Naive thymus-derived CD4-positive, alpha-beta T cell (primary cell): ENCODE data around the gene KCNQ2. TPM values are rescaled to one million over a fixed set of nuclear protein-coding genes. Genes with fewer than 3 reads are reported as not detected.

ENCODE experiments used
- ATAC-seq: fragments of 150-1000 bp; cut with Tn5 transposase; 2 replicates; pipeline ENCODE4 v1.10.0; 2021; ENCODE audit warnings: mild to moderate bottlenecking, moderate library complexity
- CTCF ChIA-PET: fragments of 350-600 bp; sonication (Branson Sonifier 250); formaldehyde crosslinking; loops from one replicate; lab custom pipeline; 2021; ENCODE audit warnings: antibody characterized with exemption; lab: Charles Lee
- POLR2A ChIA-PET: fragments of 350-600 bp; sonication (Branson Sonifier 250); formaldehyde crosslinking; loops from one replicate; lab custom pipeline; 2021; ENCODE audit warnings: antibody characterized with exemption, inconsistent platforms; lab: Charles Lee
- DNase-seq, 9 donors: peaks; one replicate each; pipeline versions ENCODE4 v3.0.0 to v3.0.0-alpha.2; 2020 to 2022; ENCODE audit warnings: mixed read lengths in 1 of 9
- H3K27ac ChIP-seq: one replicate; pipeline ENCODE4 v1.7.0; 2013; ENCODE audit warnings: mild to moderate bottlenecking, low read depth, low read length, moderate library complexity
- H3K27me3 ChIP-seq, 2 donors: one replicate each; pipeline ENCODE4 v1.7.0; 2013; ENCODE audit warnings: low read length in 2 of 2, mild to moderate bottlenecking in 2 of 2, moderate library complexity in 2 of 2; ENCODE audit not compliant: control insufficient read depth in 2 of 2, insufficient read depth in 2 of 2
- H3K36me3 ChIP-seq, 3 experiments: 1 replicate in 2 of 3; 2 replicates in 1 of 3; pipeline ENCODE4 v1.7.0; 2013; ENCODE audit warnings: low read length in 3 of 3, mild to moderate bottlenecking in 3 of 3, moderate library complexity in 1 of 3; ENCODE audit not compliant: insufficient read depth in 3 of 3, control insufficient read depth in 2 of 3
- H3K4me1 ChIP-seq, 2 donors: one replicate each; pipeline ENCODE4 v1.7.0; 2013; ENCODE audit warnings: low read length in 2 of 2, mild to moderate bottlenecking in 2 of 2, moderate library complexity in 1 of 2; ENCODE audit not compliant: control insufficient read depth in 2 of 2, insufficient read depth in 2 of 2
- H3K4me3 ChIP-seq: 2 replicates; pipeline ENCODE4 v1.7.0; 2013; ENCODE audit warnings: mild to moderate bottlenecking, low read length
- H3K9me3 ChIP-seq, 3 experiments: 1 replicate in 2 of 3; 2 replicates in 1 of 3; pipeline ENCODE4 v1.7.0; 2013; ENCODE audit warnings: low read length in 3 of 3; ENCODE audit not compliant: control insufficient read depth in 2 of 3
- H3K27ac Mint-ChIP-seq, 9 donors: one replicate each; pipeline ENCODE4 v1.8.0; 2020 to 2022; ENCODE audit warnings: mixed read lengths in 9 of 9, mild to moderate bottlenecking in 8 of 9, moderate library complexity in 5 of 9, inconsistent platforms in 2 of 9
- H3K27me3 Mint-ChIP-seq, 5 donors: one replicate each; pipeline ENCODE4 v1.8.0; 2021 to 2022; ENCODE audit warnings: mixed read lengths in 5 of 5, mild to moderate bottlenecking in 1 of 5
- H3K36me3 Mint-ChIP-seq, 5 donors: one replicate each; pipeline ENCODE4 v1.8.0; 2020 to 2022; ENCODE audit warnings: mixed read lengths in 5 of 5, mild to moderate bottlenecking in 3 of 5, inconsistent platforms in 1 of 5
- H3K4me1 Mint-ChIP-seq, 7 donors: one replicate each; pipeline ENCODE4 v1.8.0; 2020 to 2022; ENCODE audit warnings: mixed read lengths in 7 of 7, mild to moderate bottlenecking in 3 of 7, inconsistent platforms in 1 of 7
- H3K4me3 Mint-ChIP-seq, 10 donors: one replicate each; pipeline ENCODE4 v1.8.0; 2020 to 2022; ENCODE audit warnings: mild to moderate bottlenecking in 10 of 10, mixed read lengths in 10 of 10, moderate library complexity in 6 of 10, inconsistent platforms in 2 of 10
- H3K9me3 Mint-ChIP-seq, 11 donors: one replicate each; pipeline ENCODE4 v1.8.0; 2020 to 2022; ENCODE audit warnings: mixed read lengths in 11 of 11, mild to moderate bottlenecking in 4 of 11, inconsistent platforms in 1 of 11, moderate library complexity in 1 of 11
- intact Hi-C, 2 donors: fragments of 100-400 bp; cut with micrococcal nuclease; formaldehyde crosslinking; loops; one replicate each; pipeline ENCODE4 v1.15.1; 2023
- polyA plus RNA-seq, 2 donors: library from polyadenylated mRNA; unstranded; fragments of 300-500 nt; fragmentation: Illumina TruSeq; gene quantifications; one replicate each; pipeline ENCODE4 v1.2.3, GENCODE V29; 2021
- total RNA-seq, 6 experiments: library from RNA in 5 of 6; stranded (reverse) in 5 of 6; gene quantifications; 1 replicate in 5 of 6; 2 replicates in 1 of 6; pipeline ENCODE4 v1.2.3 and lab custom pipeline; 2021 to 2026

The KCNQ2 gene
- total and polyA plus RNA-seq, 7 experiments from 2014 or later: 0.27 to 0.72 (median 0.30) TPM; not detected in 4

GRCh38 chr20:63445075-63445734 lies 27.2 kb downstream of the KCNQ2 start:
- Mint-ChIP-seq H3K9me3 (peaks cover 0 to 12% (median 0%) of the 10 kb centered on the region in 11 donors), H3K36me3 (peaks cover 0 to 3% (median 0%) of the 10 kb centered on the region in 5 donors), H3K4me3 (no peak overlapping the region), H3K27ac (no peak overlapping the region), H3K4me1 (peaks cover 9 to 22% (median 14%) of the 10 kb centered on the region in 7 donors), H3K27me3 (peaks cover 0 to 18% (median 5%) of the 10 kb centered on the region in 5 donors)
- Histone ChIP-seq H3K4me1 (peaks cover 16 to 17% of the 10 kb centered on the region in 2 donors), H3K27me3 (no peaks in the 10 kb centered on the region), H3K36me3 (no peaks in the 10 kb centered on the region), H3K27ac (no peak overlapping the region), H3K4me3 (no peak overlapping the region), H3K9me3 (no peaks in the 10 kb centered on the region)
- ChIA-PET CTCF (no interaction called here), POLR2A (no interaction called here)
- intact Hi-C loops: no loop called here
- ATAC-seq: no peak
- no peak for DNase-seq

GRCh38 chr20:63444548-63444947 lies 27.9 kb downstream of the KCNQ2 start:
- Histone ChIP-seq H3K4me3 (no peak overlapping the region), H3K27ac (no peak overlapping the region), H3K36me3 (no peaks in the 10 kb centered on the region), H3K4me1 (peaks cover 16 to 17% of the 10 kb centered on the region in 2 donors), H3K9me3 (no peaks in the 10 kb centered on the region), H3K27me3 (no peaks in the 10 kb centered on the region)
- intact Hi-C loops: loop anchor here in 1 of 2 donors (5.0 kb wide), 1 partner anchor 263 kb away; the partner anchor contains the start of genes ARFRP1 and ZGPAT
- DNase-seq: no peak
- Mint-ChIP-seq H3K36me3 (peaks cover 0 to 3% (median 0%) of the 10 kb centered on the region in 5 donors), H3K27me3 (peaks cover 0 to 18% (median 5%) of the 10 kb centered on the region in 5 donors), H3K4me3 (no peak overlapping the region), H3K9me3 (peaks cover 0 to 12% (median 0%) of the 10 kb centered on the region in 11 donors), H3K27ac (no peak overlapping the region), H3K4me1 (peaks cover 9 to 22% (median 14%) of the 10 kb centered on the region in 7 donors)
- ChIA-PET POLR2A (no interaction called here), CTCF (no interaction called here)
- ATAC-seq: no peak

- Mint-ChIP-seq H3K27ac (no peak overlapping the region), H3K27me3 (peaks cover 0 to 14% (median 5%) of the 10 kb centered on the region in 5 donors), H3K4me1 (peaks cover 9 to 22% (median 14%) of the 10 kb centered on the region in 7 donors), H3K4me3 (no peak overlapping the region), H3K36me3 (peaks cover 0 to 3% (median 0%) of the 10 kb centered on the region in 5 donors), H3K9me3 (peaks cover 0 to 12% (median 0%) of the 10 kb centered on the region in 11 donors)
- intact Hi-C loops: loop anchor here in 1 of 2 donors (5.0 kb wide), 1 partner anchor 264 kb away; the partner anchor contains the start of genes ARFRP1 and ZGPAT
- Histone ChIP-seq H3K9me3 (no peaks in the 10 kb centered on the region), H3K27ac (no peak overlapping the region), H3K4me1 (peaks cover 16 to 17% of the 10 kb centered on the region in 2 donors), H3K36me3 (no peaks in the 10 kb centered on the region), H3K27me3 (no peaks in the 10 kb centered on the region), H3K4me3 (no peak overlapping the region)
- ATAC-seq: no peak
- ChIA-PET CTCF (no interaction called here), POLR2A (no interaction called here)
- DNase-seq: no peak
Measured at GRCh38 chr20:63443606-63444395, 28.7 kb downstream of the KCNQ2 start.

- ChIA-PET CTCF (no interaction called here), POLR2A (no interaction called here)
- Histone ChIP-seq H3K27ac (no peak overlapping the region), H3K27me3 (no peaks in the 10 kb centered on the region), H3K4me1 (peaks cover 16 to 17% of the 10 kb centered on the region in 2 donors), H3K9me3 (no peaks in the 10 kb centered on the region), H3K36me3 (no peaks in the 10 kb centered on the region), H3K4me3 (no peak overlapping the region)
- intact Hi-C loops: loop anchor here in 1 of 2 donors (5.0 kb wide), 1 partner anchor 265 kb away; the partner anchor contains the start of genes ARFRP1 and ZGPAT
- peak; percentile 77 for ATAC-seq
- DNase-seq: peak in 8 of 9 donors; percentile 44 to 65 (median 48)
- Mint-ChIP-seq H3K27me3 (peaks cover under 1 to 4% (median 2%) of the 10 kb centered on the region in 5 donors), H3K27ac (peak overlapping the region in 1 of 9 donors; percentile 60), H3K36me3 (peaks cover 0 to 3% (median 0%) of the 10 kb centered on the region in 5 donors), H3K4me3 (peak overlapping the region in 2 of 10 donors; percentile 11 to 65), H3K9me3 (peaks cover 0 to 12% (median 0%) of the 10 kb centered on the region in 11 donors), H3K4me1 (peaks cover 9 to 22% (median 14%) of the 10 kb centered on the region in 7 donors)
Measured at GRCh38 chr20:63442100-63442493, 30.4 kb downstream of the KCNQ2 start.

- Mint-ChIP-seq H3K27me3 (peaks cover 0 to 6% (median 0%) of the 10 kb centered on the region in 5 donors), H3K27ac (peak overlapping the region in 7 of 9 donors; percentile 11 to 80 (median 61)), H3K36me3 (peaks cover 0 to 3% (median 0%) of the 10 kb centered on the region in 5 donors), H3K9me3 (peaks cover 0 to 12% (median 0%) of the 10 kb centered on the region in 11 donors), H3K4me3 (peak overlapping the region in 9 of 10 donors; percentile 51 to 81 (median 65)), H3K4me1 (peaks cover 9 to 22% (median 14%) of the 10 kb centered on the region in 7 donors)
- POLR2A ChIA-PET: no interaction called here
- peaks cover 16 to 17% of the 10 kb centered on the region in 2 donors for H3K4me1 ChIP-seq
- H3K27me3 ChIP-seq: no peaks in the 10 kb centered on the region
- DNase-seq (peak in 5 of 9 donors; percentile 18 to 35 (median 25)), ATAC-seq (peak; percentile 45)
- CTCF ChIA-PET: no interaction called here
- no peak overlapping the region for H3K4me3 ChIP-seq
- no peak overlapping the region for H3K27ac ChIP-seq
- H3K36me3 ChIP-seq: no peaks in the 10 kb centered on the region
- intact Hi-C loops: loop anchor here in 1 of 2 donors (5.0 kb wide), 1 partner anchor 266 kb away; the partner anchor contains the start of genes ARFRP1 and ZGPAT
- no peaks in the 10 kb centered on the region for H3K9me3 ChIP-seq
Measured at GRCh38 chr20:63441136-63442099, 31.0 kb downstream of the KCNQ2 start.
